GM19099 (cell line): ENCODE data around the gene METTL26.

Experiments used
- POLR2A ChIP-seq: IDR thresholded peaks from 3 replicates; pipeline ENCODE4 v1.6.1; 2011; ENCODE audit warnings: low read depth; ENCODE audit not compliant: insufficient read length; ENCODE audit errors: extremely low read depth

The METTL26 gene

DNA sequence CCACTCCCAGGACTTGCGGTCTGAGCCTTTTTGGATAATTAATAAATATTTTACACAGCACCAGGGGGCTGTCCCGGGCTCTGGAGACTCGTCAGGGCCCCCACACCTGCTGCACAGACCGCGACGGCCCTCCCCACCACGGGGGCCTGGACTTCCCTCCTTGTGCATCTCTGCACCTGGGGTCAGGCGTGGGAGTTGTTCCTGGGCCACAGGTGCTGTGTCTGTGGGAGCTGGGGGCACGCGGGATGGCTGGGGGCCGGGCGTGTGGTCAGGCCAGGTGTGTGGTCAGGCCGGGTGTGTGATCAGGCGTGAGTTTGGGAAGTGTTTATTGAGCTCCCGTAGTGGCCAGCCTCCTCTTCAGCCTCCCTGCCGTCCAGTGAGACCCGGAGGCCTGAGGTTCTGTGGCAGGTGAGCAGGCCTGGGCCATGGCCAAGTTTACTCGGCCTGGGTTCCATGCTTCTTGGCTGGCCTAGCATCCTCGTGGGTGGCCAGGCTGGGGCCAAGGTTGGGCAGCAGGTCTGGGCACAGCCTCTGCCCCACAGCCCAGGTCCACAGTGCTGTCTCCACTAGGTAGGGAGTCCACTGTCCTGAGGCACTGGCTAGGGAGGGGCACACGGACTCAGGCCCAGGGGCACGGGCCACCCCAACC is 42.2 kb upstream of the METTL26 start:
- TF ChIP-seq POLR2A = no peak

- no peak for TF ChIP-seq POLR2A
Observed at GRCh38 chr16:677316-678190, 41.4 kb upstream of the METTL26 start.

- no peak for TF ChIP-seq POLR2A
Observed at GRCh38 chr16:676913-677312, 40.8 kb upstream of the METTL26 start.

DNA sequence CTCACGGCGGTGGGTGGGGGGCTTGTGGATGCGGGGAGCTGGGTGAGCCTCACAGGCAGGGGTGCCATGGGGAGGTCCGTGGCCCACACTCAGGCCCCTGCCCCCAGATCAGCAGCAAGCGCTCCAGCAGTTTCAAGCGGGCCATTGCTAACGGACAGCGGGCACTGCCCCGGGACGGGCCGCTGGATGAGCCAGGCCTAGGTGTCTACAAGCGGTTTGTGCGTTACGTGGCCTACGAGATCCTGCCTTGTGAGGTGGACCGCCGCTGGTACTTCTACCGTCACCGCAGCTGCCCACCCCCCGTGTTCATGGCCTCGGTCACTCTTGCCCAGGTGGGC is 40.4 kb upstream of the METTL26 start:
- no peak for TF ChIP-seq POLR2A

DNA sequence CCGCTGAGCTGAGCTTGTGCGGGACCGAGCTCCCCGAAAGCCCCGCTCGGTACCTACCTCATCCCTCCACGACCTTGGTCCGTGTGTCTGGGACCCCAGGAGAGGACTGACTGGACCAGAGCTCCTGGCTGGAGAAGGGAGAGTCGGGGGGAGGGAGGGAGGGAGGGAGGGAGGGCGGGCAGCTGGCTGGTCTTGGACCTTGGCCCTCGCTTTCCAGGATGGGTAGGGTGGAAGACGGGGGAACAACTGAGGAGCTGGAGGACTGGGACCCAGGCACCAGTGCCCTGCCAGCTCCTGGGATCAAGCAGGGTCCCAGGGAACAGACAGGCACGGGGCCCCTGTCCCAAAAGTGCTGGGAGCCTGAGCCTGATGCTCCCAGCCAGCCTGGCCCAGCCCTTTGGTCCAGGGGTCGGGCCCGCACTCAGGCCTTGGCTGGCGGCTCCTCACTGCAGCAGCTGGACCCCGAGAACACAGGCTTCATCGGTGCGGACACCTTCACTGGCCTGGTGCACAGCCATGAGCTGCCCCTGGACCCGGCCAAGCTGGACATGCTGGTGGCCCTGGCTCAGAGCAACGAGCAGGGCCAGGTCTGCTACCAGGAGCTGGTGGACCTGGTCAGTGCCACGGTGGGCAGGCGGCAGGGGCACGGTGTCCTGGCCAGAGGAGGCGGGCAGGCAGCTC is 39.9 kb upstream of the METTL26 start:
- no peak for TF ChIP-seq POLR2A

- TF ChIP-seq POLR2A = no peak
Observed at GRCh38 chr16:674968-675883, 39.1 kb upstream of the METTL26 start, which contains the start of gene RHBDL1. Gene RHBDL1 (plus strand): TSS chr16:675671. CDS start chr16:675791, 120 bp downstream.

GRCh38 chr16:674214-674881 is 38.2 kb upstream of the METTL26 start:
- TF ChIP-seq POLR2A = no peak

DNA sequence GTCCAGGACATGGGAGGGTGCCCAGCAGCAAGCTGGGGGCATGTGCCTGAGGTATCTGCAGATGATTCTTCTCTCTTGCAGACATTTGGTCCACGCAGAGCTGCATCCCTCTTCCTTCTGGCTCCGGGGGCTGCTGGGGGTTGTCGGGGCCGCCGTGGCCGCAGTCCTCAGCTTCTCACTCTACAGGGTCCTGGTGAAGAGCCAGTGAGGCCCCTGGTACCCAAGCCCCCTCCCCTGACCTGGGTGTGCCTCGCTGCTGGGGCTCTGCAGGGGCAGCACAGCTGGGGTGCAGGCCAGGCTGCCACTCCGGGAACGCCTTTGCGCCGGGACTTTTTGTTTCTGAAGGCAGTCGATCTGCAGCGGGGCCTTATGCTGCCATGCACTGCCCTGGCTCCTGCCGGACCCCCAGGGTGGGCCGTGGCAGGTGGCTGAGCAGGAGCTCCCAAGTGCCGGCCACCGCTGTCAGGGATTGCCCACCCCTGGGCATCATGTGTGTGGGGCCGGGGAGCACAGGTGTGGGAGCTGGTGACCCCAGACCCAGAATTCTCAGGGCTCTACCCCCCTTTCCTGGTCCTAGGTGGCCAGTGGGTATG is 37.4 kb upstream of the METTL26 start:
- TF ChIP-seq POLR2A = no peak

- TF ChIP-seq POLR2A = no peak
Observed at GRCh38 chr16:672851-673250, 36.7 kb upstream of the METTL26 start.

DNA sequence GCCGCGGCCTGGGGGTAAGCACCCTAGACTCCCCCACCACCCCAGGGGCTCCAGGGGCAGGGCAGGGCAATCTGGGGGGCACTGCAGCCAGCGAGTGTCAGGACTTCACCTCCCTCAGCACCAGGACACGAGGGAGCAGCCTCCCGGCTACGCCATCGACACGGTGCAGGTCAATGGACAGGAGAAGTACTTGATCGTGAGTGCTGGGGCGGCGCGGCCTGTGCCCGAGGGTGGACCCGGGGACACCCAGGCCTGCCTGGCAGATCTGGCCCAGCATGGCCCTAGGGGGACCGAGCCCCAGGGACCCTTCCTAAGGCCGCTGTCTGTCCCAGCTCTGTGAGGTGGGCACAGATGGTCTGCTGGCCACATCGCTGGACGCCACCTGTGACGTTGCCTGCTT is 36.3 kb upstream of the METTL26 start:
- TF ChIP-seq POLR2A = no peak

- no peak for TF ChIP-seq POLR2A
Observed at GRCh38 chr16:671353-672131, 35.4 kb upstream of the METTL26 start.

- no peak for TF ChIP-seq POLR2A
Observed at GRCh38 chr16:670485-671352, 34.6 kb upstream of the METTL26 start.
